ENCODE measurements around the gene UTS2B.
"Not testable (repeated sequence)": the region's sequence is repeated elsewhere in the genome, so short reads cannot be mapped to it uniquely, and the experiment has no call there.

UTS2B gene

GRCh38 chr3:191269289-191270085 lies 60.8 kb downstream of the UTS2B start:
- DNase-seq, result no peak

- DNase-seq, result no peak
Measured at GRCh38 chr3:191268737-191269136, 61.6 kb downstream of the UTS2B start.

- no peak for DNase-seq
Measured at GRCh38 chr3:191263850-191264249, 66.5 kb downstream of the UTS2B start.

- no peak for DNase-seq
Measured at GRCh38 chr3:191263365-191263764, 67.0 kb downstream of the UTS2B start.

- DNase-seq, result no peak
Measured at GRCh38 chr3:191262650-191263049, 67.7 kb downstream of the UTS2B start.

- no peak for DNase-seq
Measured at GRCh38 chr3:191261304-191261638, 69.1 kb downstream of the UTS2B start.

GRCh38 chr3:191260431-191261303 lies 69.7 kb downstream of the UTS2B start:
- no peak for DNase-seq

GRCh38 chr3:191259486-191259885 lies 70.8 kb downstream of the UTS2B start:
- no peak for DNase-seq

GRCh38 chr3:191257286-191257685 lies 73.0 kb downstream of the UTS2B start:
- DNase-seq, result no peak

- DNase-seq, result no peak
Measured at GRCh38 chr3:191256405-191256804, 73.9 kb downstream of the UTS2B start.

- no peak for DNase-seq
Measured at GRCh38 chr3:191255156-191255555, 75.2 kb downstream of the UTS2B start.

- no peak for DNase-seq
Measured at GRCh38 chr3:191254098-191254873, 76.0 kb downstream of the UTS2B start.

GRCh38 chr3:191253089-191253799 lies 77.1 kb downstream of the UTS2B start:
- no peak for DNase-seq

GRCh38 chr3:191246630-191247029 lies 83.7 kb downstream of the UTS2B start:
- DNase-seq, result no peak

GRCh38 chr3:191246034-191246433 lies 84.3 kb downstream of the UTS2B start:
- not testable (repeated sequence) for DNase-seq

- DNase-seq, result no peak
Measured at GRCh38 chr3:191244242-191244867, 86.0 kb downstream of the UTS2B start.

- no peak for DNase-seq
Measured at GRCh38 chr3:191240486-191240885, 89.8 kb downstream of the UTS2B start.

- no peak for DNase-seq
Measured at GRCh38 chr3:191239407-191240031, 90.8 kb downstream of the UTS2B start.

GRCh38 chr3:191238321-191238817 lies 92.0 kb downstream of the UTS2B start:
- no peak for DNase-seq

GRCh38 chr3:191237047-191237882 lies 93.1 kb downstream of the UTS2B start:
- no peak for DNase-seq

GRCh38 chr3:191236646-191237045 lies 93.7 kb downstream of the UTS2B start:
- DNase-seq, result no peak

Measured in cortex of kidney (tissue), 1 donor.